Pancreas (tissue), 10 donors: ENCODE data around the gene MTNR1B. TPM values are rescaled to one million over a fixed set of nuclear protein-coding genes. Genes with fewer than 3 reads are reported as not detected.

Experiments
- ATAC-seq, 4 donors: fragments of 200-7000 bp; cut with Tn5 transposase; one replicate each; pipeline versions ENCODE4 v1.8.0 to v1.9.1; 2020; ENCODE audit warnings: mild to moderate bottlenecking in 4 of 4, moderate library complexity in 4 of 4
- DNase-seq, 6 donors: peaks; one replicate each; pipeline ENCODE4 v3.0.0-alpha.2; 2020
- FAIRE-seq: peaks from 2 replicates; lab custom pipeline; 2012; peaks lifted over from hg19 to GRCh38; lab: Jason Lieb, UNC
- H3K27ac ChIP-seq, 4 donors: fragments of 200-600 bp; sonication (generic); 1 replicate in 3 of 4; 2 replicates in 1 of 4; pipeline versions ENCODE4 v1.5.0 to v1.8.0; 2020
- H3K27me3 ChIP-seq, 4 donors: fragments of 200-600 bp; one replicate each; pipeline ENCODE4 v1.8.0; 2021
- H3K36me3 ChIP-seq, 3 donors: fragments of 200-600 bp; sonication (generic) in 1 of 3; one replicate each; pipeline versions ENCODE4 v1.5.0 to v1.8.0; 2020 to 2021
- H3K4me1 ChIP-seq, 3 donors: fragments of 200-600 bp; one replicate each; pipeline ENCODE4 v1.8.0; 2021
- H3K4me3 ChIP-seq, 4 donors: fragments of 200-600 bp; sonication (generic) in 2 of 4; one replicate each; pipeline versions ENCODE4 v1.5.0 to v1.8.0; 2020 to 2021
- H3K9me3 ChIP-seq, 4 donors: fragments of 200-600 bp; one replicate each; pipeline ENCODE4 v1.8.0; 2021
- CTCF ChIP-seq, 4 donors: fragments of 200-600 bp; sonication (generic) in 3 of 4; IDR thresholded peaks; one replicate each; pipeline versions ENCODE4 v1.5.0 to v1.8.0; 2021; ENCODE audit warnings: antibody characterized with exemption in 4 of 4
- WGBS, 2 donors: extraction: QIAGEN DNeasy Blood & Tissue Kit; methylation state at CpG; one replicate each; pipeline ENCODE4 v1.1.7; 2013; 5-methylcytosine and 5-hydroxymethylcytosine counted together
- intact Hi-C, 3 donors: fragments of 100-400 bp; cut with DNase I; formaldehyde crosslinking; loops; one replicate each; pipeline versions ENCODE4 v1.11.1 to v1.14.2; 2022
- polyA plus RNA-seq, 2 donors: library from polyadenylated mRNA; stranded (reverse); fragments of 200-250 nt; gene quantifications; one replicate each; pipeline ENCODE4 v1.2.3, GENCODE V29; 2013
- total RNA-seq, 6 donors: library from RNA; stranded (reverse); fragmentation: NEBNext Ultra II Directional in 4 of 6; extraction: Animal tissue kit (Norgen Biotek cat#: 25700) in 4 of 6; gene quantifications; one replicate each; pipeline versions ENCODE4 v1.2.1 to v1.2.4, GENCODE V29; 2021 to 2023
- donor health status: healthy with polysubstance abuse.
- donor health status: DM: no; HTN: no; CAD: no; lungs with moderate emphysema.
- donor health status: DM: no; HTN: no; CAD: no.
- donor health status: control.
- donor health status: control.
- donor health status: Bipolar disorder and iron deficiency.
- donor health status: DM: yes; HTN: yes; CAD: no.
- donor health status: DM: no; HTN: no; CAD: no.
- donor health status: DM: no; HTN: no; CAD: no.
- donor health status: DM: yes; HTN: yes; CAD: no.

Gene MTNR1B
- total RNA-seq (not detected), polyA plus RNA-seq (under 1 TPM in 1 of 2 donors, not detected in 1; 0.07 TPM)

- Histone ChIP-seq H3K4me1 (no peaks in the 10 kb centered on the region), H3K27ac (no peak within 1 kb of the TSS), H3K27me3 (peaks cover 0 to 9% (median 5%) of the 10 kb centered on the region in 4 donors), H3K36me3 (no peaks in the 10 kb centered on the region), H3K9me3 (no peaks in the 10 kb centered on the region), H3K4me3 (peak within 1 kb of the TSS in 1 of 4 donors; percentile 27)
- 4 to 5% methylated on average over 51 to 58 of the region's 58 CpGs for WGBS, 2 donors
- ATAC-seq = peak in 2 of 4 donors; percentile 63 to 73
- no peak for TF ChIP-seq CTCF (IDR thresholded peaks at IDR 0.05)
- FAIRE-seq = no peak
- DNase-seq = peak in 1 of 6 donors; percentile 61
- intact Hi-C loops = no loop called here
Observed at GRCh38 chr11:92969634-92970347, at the start of gene MTNR1B. TSS of gene MTNR1B (plus strand) at chr11:92969651. CDS start at chr11:92969726, 75 bp downstream.

- 17 to 21% methylated on average over 2 of the region's 2 CpGs for WGBS, 2 donors
- no peak for DNase-seq
- no peak overlapping the region for H3K27ac ChIP-seq
- FAIRE-seq = no peak
- no peaks in the 10 kb centered on the region for H3K27me3 ChIP-seq
- H3K36me3 ChIP-seq = no peaks in the 10 kb centered on the region
- intact Hi-C loops = no loop called here
- no peak for TF ChIP-seq CTCF (IDR thresholded peaks at IDR 0.05)
- H3K9me3 ChIP-seq = no peaks in the 10 kb centered on the region
- no peak overlapping the region for H3K4me3 ChIP-seq
- no peak for ATAC-seq
- H3K4me1 ChIP-seq = no peaks in the 10 kb centered on the region
Observed at GRCh38 chr11:92920331-92920730, 49.1 kb upstream of the MTNR1B start.

- no peaks in the 10 kb centered on the region for H3K4me1 ChIP-seq
- H3K9me3 ChIP-seq = no peaks in the 10 kb centered on the region
- H3K4me3 ChIP-seq = no peak overlapping the region
- no peaks in the 10 kb centered on the region for H3K36me3 ChIP-seq
- WGBS, 2 donors = 19 to 27% methylated on average over 1 of the region's 1 CpG
- no peaks in the 10 kb centered on the region for H3K27me3 ChIP-seq
- intact Hi-C loops = no loop called here
- no peak for TF ChIP-seq CTCF (IDR thresholded peaks at IDR 0.05)
- H3K27ac ChIP-seq = no peak overlapping the region
- no peak for DNase-seq
- no peak for ATAC-seq
- FAIRE-seq = no peak
Observed at GRCh38 chr11:92922731-92923130, 46.7 kb upstream of the MTNR1B start.

- Histone ChIP-seq H3K27ac (no peak overlapping the region), H3K4me3 (no peak overlapping the region), H3K27me3 (no peaks in the 10 kb centered on the region), H3K9me3 (no peaks in the 10 kb centered on the region), H3K4me1 (no peaks in the 10 kb centered on the region), H3K36me3 (no peaks in the 10 kb centered on the region)
- intact Hi-C loops = no loop called here
- DNase-seq (no peak), FAIRE-seq (no peak), ATAC-seq (no peak)
- no peak for TF ChIP-seq CTCF (IDR thresholded peaks at IDR 0.05)
- WGBS, 2 donors = 73 to 74% methylated on average over 3 of the region's 3 CpGs
Observed at GRCh38 chr11:92929246-92929645, 40.2 kb upstream of the MTNR1B start.

GRCh38 chr11:92929653-92930052 is 39.8 kb upstream of the MTNR1B start:
- intact Hi-C loops = loop anchor here in 1 of 3 donors (10.0 kb wide), 1 partner anchor 235 kb away; no protein-coding TSS in a partner anchor
- no peaks in the 10 kb centered on the region for H3K9me3 ChIP-seq
- H3K27ac ChIP-seq = no peak overlapping the region
- WGBS, 2 donors = 94% methylated on average over 11 of the region's 11 CpGs
- no peaks in the 10 kb centered on the region for H3K4me1 ChIP-seq
- H3K27me3 ChIP-seq = no peaks in the 10 kb centered on the region
- ATAC-seq (no peak), DNase-seq (no peak), FAIRE-seq (no peak)
- no peaks in the 10 kb centered on the region for H3K36me3 ChIP-seq
- TF ChIP-seq CTCF (IDR thresholded peaks at IDR 0.05) = no peak
- no peak overlapping the region for H3K4me3 ChIP-seq
